Left lung (tissue), 10 donors: ENCODE measurements around the gene TTYH1. TPM values are rescaled to one million over a fixed set of nuclear protein-coding genes. Genes with fewer than 3 reads are reported as not detected.

ENCODE experiments used
- ATAC-seq: fragments of 200-7000 bp; cut with Tn5 transposase; one replicate; pipeline ENCODE4 v1.9.1; 2020; ENCODE audit warnings: moderate library complexity
- DNase-seq, 4 donors: peaks; one replicate each; pipeline ENCODE4 v3.0.0-alpha.2; 2013 to 2020
- H3K27ac ChIP-seq, 2 donors: fragments of 200-600 bp; sonication (generic) in 1 of 2; one replicate each; pipeline versions ENCODE4 v1.5.0 to v1.8.0; 2020 to 2021
- H3K27me3 ChIP-seq, 2 donors: fragments of 200-600 bp; sonication (generic) in 1 of 2; one replicate each; pipeline versions ENCODE4 v1.5.0 to v1.8.0; 2020 to 2021
- H3K36me3 ChIP-seq, 2 donors: fragments of 200-600 bp; sonication (generic) in 1 of 2; one replicate each; pipeline versions ENCODE4 v1.5.0 to v1.8.0; 2020 to 2021
- H3K4me1 ChIP-seq, 2 donors: fragments of 200-600 bp; one replicate each; pipeline ENCODE4 v1.8.0; 2021
- H3K4me3 ChIP-seq, 2 donors: fragments of 200-600 bp; sonication (generic) in 1 of 2; one replicate each; pipeline versions ENCODE4 v1.5.0 to v1.8.0; 2020 to 2021; ENCODE audit warnings: mild to moderate bottlenecking in 1 of 2
- H3K9me3 ChIP-seq, 2 donors: fragments of 200-600 bp; sonication (generic) in 1 of 2; one replicate each; pipeline versions ENCODE4 v1.5.0 to v1.8.0; 2020 to 2021
- intact Hi-C, 2 donors: fragments of 100-400 bp; cut with DNase I; formaldehyde crosslinking; loops; one replicate each; pipeline versions ENCODE4 v1.11.2 to v1.14.2; 2022
- polyA plus RNA-seq, 6 donors: library from polyadenylated mRNA; unstranded; fragments of 120-200 nt; gene quantifications; one replicate each; pipeline ENCODE4 v1.2.1, GENCODE V29; 2013; ENCODE audit not compliant: insufficient read length in 6 of 6
- total RNA-seq, 2 donors: library from RNA; stranded (reverse); fragmentation: NEBNext Ultra II Directional; extraction: Animal tissue kit (Norgen Biotek cat#: 25700); gene quantifications; one replicate each; pipeline ENCODE4 v1.2.1, GENCODE V29; 2021
- TF ChIP-seq, protein P1 (sequence below), 2 donors: fragments of 200-600 bp; sonication (generic) in 1 of 2; IDR thresholded peaks; one replicate each; pipeline versions ENCODE4 v1.5.0 to v1.8.0; 2021; ENCODE audit warnings: antibody characterized with exemption in 2 of 2
- donor health status: DM: no; HTN: yes; CAD: no.
- donor health status: DM: no; HTN: no; CAD: no.

Gene TTYH1
- total and polyA plus RNA-seq, 8 donors, result 2.3 to 13.4 (median 4.7) TPM; not detected in 2

GRCh38 chr19:54429545-54430227 lies 14.4 kb downstream of the TTYH1 start:
- Histone ChIP-seq H3K4me1 (peaks cover 0 to 13% of the 10 kb centered on the region in 2 donors), H3K27me3 (peaks cover 0 to 66% of the 10 kb centered on the region in 2 donors)
- intact Hi-C loops, result no loop called here

DNA sequence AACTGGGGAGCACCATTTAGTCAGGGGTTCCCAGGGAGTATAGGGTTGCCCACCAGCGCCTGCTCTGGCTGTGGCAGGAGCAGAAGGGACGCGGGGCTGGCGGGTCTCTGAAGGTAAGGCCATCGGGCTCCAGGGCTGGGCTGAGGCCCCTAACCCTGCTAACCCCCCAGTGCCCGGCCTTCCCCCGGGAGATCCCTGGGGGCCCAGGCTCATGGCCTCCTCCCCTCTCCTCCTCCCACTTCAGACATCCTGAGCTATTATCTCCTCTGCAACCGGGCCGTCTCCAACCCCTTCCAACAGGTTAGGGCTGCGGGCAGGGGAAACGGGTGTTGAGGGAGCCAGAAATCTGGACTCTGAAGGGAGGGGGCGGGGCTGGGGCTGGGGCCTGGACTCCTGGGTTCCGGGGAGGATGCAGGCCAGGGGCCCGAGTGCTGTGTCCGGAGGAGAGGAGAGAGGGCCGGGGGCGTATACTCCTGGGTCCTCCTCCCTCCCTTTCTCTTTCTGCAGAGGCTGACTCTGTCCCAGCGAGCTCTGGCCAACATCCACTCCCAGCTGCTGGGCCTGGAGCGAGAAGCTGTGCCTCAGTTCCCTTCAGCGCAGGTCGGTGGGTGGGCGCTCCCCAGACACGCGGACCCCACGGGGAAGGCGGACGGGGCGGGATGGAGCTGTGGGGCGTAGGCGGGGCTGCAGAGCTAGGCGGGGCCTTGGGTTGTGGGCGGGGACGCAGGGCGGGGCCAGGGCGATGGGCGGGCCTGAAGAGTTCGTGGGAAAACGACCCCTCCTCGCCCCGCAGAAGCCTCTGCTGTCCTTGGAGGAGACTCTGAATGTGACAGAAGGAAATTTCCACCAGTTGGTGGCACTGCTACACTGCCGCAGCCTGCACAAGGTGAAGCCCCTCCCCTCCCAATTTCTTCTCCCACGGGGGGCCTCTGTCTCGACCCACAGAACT lies 15.3 kb downstream of the TTYH1 start:
- DNase-seq (peak in 2 of 4 donors; percentile 62 to 87), ATAC-seq (peak; percentile 53)
- no peak overlapping the region for H3K27ac ChIP-seq
- H3K4me1 ChIP-seq, result peaks cover 0 to 13% of the 10 kb centered on the region in 2 donors
- TF ChIP-seq, protein P1, sequence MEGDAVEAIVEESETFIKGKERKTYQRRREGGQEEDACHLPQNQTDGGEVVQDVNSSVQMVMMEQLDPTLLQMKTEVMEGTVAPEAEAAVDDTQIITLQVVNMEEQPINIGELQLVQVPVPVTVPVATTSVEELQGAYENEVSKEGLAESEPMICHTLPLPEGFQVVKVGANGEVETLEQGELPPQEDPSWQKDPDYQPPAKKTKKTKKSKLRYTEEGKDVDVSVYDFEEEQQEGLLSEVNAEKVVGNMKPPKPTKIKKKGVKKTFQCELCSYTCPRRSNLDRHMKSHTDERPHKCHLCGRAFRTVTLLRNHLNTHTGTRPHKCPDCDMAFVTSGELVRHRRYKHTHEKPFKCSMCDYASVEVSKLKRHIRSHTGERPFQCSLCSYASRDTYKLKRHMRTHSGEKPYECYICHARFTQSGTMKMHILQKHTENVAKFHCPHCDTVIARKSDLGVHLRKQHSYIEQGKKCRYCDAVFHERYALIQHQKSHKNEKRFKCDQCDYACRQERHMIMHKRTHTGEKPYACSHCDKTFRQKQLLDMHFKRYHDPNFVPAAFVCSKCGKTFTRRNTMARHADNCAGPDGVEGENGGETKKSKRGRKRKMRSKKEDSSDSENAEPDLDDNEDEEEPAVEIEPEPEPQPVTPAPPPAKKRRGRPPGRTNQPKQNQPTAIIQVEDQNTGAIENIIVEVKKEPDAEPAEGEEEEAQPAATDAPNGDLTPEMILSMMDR (IDR thresholded peaks at IDR 0.05), result no peak
- intact Hi-C loops, result no loop called here
- no peaks in the 10 kb centered on the region for H3K9me3 ChIP-seq
- no peaks in the 10 kb centered on the region for H3K36me3 ChIP-seq
- H3K27me3 ChIP-seq, result peaks cover 0 to 57% of the 10 kb centered on the region in 2 donors
- peak overlapping the region in 1 of 2 donors; percentile 11 for H3K4me3 ChIP-seq

More at GRCh38 chr19:54429545-54430227, 14.4 kb downstream of the TTYH1 start:
- H3K36me3 ChIP-seq, result no peaks in the 10 kb centered on the region
- H3K9me3 ChIP-seq, result no peaks in the 10 kb centered on the region
- ATAC-seq (no peak), DNase-seq (no peak)
- TF ChIP-seq, protein P1 (IDR thresholded peaks at IDR 0.05), result no peak
- no peak overlapping the region for H3K27ac ChIP-seq
- H3K4me3 ChIP-seq, result no peak overlapping the region

DNA sequence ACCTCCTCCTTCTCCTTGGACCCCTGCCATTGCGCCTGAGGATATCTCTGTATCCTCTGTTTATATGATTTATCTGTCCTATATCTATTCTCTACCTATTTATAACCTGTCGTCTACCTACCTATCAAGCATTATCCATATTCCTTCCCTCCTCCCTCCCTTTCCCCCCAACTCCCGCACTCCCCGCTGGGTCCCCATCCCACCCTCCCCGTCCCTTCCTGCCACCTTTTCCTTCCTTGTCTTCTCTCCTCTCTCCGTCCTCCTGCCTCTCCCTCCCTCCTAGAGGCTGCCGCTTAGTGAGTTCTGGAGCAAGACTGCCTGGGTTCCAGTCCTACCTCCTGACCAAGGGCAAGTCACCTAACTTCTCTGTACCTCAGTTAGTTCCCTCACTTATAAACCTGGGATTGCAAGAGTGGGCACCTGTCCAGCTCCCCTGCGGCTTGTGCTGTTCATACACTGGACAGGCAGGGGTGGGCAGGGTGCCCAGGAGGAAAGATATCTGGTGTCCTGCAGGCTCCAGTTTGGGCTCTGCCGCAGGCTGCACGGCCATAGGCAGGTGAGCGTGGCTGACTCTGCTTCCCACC lies 16.1 kb downstream of the TTYH1 start:
- Histone ChIP-seq H3K36me3 (no peaks in the 10 kb centered on the region), H3K9me3 (no peaks in the 10 kb centered on the region), H3K4me1 (peaks cover 0 to 13% of the 10 kb centered on the region in 2 donors), H3K27me3 (peaks cover 0 to 50% of the 10 kb centered on the region in 2 donors), H3K4me3 (no peak overlapping the region), H3K27ac (no peak overlapping the region)
- DNase-seq, result peak in 1 of 4 donors; percentile 76
- ATAC-seq, result peak; percentile 38
- intact Hi-C loops, result no loop called here
- TF ChIP-seq, protein P1 (IDR thresholded peaks at IDR 0.05), result no peak

- no peak overlapping the region for H3K4me3 ChIP-seq
- H3K36me3 ChIP-seq, result no peaks in the 10 kb centered on the region
- peaks cover 0 to 13% of the 10 kb centered on the region in 2 donors for H3K4me1 ChIP-seq
- DNase-seq (no peak), ATAC-seq (no peak)
- TF ChIP-seq, protein P1 (IDR thresholded peaks at IDR 0.05), result no peak
- intact Hi-C loops, result no loop called here
- H3K27ac ChIP-seq, result no peak overlapping the region
- peaks cover 0 to 43% of the 10 kb centered on the region in 2 donors for H3K27me3 ChIP-seq
- H3K9me3 ChIP-seq, result no peaks in the 10 kb centered on the region
Observed at GRCh38 chr19:54432144-54432738, 17.0 kb downstream of the TTYH1 start.
